GM23338 (cell line): ENCODE data around the gene SDR39U1. TPM values are rescaled to one million over a fixed set of nuclear protein-coding genes. Genes with fewer than 3 reads are reported as not detected.

ENCODE experiments used
- ATAC-seq: fragments of 200-7000 bp; cut with Tn5 transposase; 3 replicates; pipeline ENCODE4 v1.9.1; 2020
- DNase-seq: peaks from one replicate; pipeline ENCODE4 v3.0.0-alpha.2; 2015; ENCODE audit warnings: low spot score
- H2AFZ ChIP-seq: fragments of 200-600 bp; sonication (generic); 2 replicates; pipeline ENCODE4 v1.8.0; 2016; ENCODE audit warnings: antibody characterized with exemption, mild to moderate bottlenecking, moderate library complexity
- H3F3A ChIP-seq: fragments of 200-600 bp; sonication (generic); replicated peaks from 2 replicates; pipeline ENCODE4 v1.8.0; 2017; ENCODE audit warnings: antibody characterized with exemption, mixed run types, low read depth
- H3K27ac ChIP-seq: fragments of 200-600 bp; sonication (generic); 2 replicates; pipeline ENCODE4 v1.6.1; 2016; ENCODE audit warnings: low read depth
- H3K27me3 ChIP-seq: fragments of 200-600 bp; sonication (generic); 2 replicates; pipeline ENCODE4 v1.8.0; 2016; ENCODE audit warnings: mild to moderate bottlenecking, mixed run types, moderate library complexity; ENCODE audit not compliant: insufficient read depth
- H3K36me3 ChIP-seq: fragments of 200-600 bp; sonication (generic); 2 replicates; pipeline ENCODE4 v1.8.0; 2016; ENCODE audit warnings: mild to moderate bottlenecking; ENCODE audit not compliant: insufficient read depth
- H3K4me1 ChIP-seq: fragments of 200-600 bp; sonication (generic); 2 replicates; pipeline ENCODE4 v1.8.0; 2016; ENCODE audit warnings: mild to moderate bottlenecking, moderate library complexity; ENCODE audit not compliant: insufficient read depth
- H3K4me2 ChIP-seq: fragments of 200-600 bp; sonication (generic); 2 replicates; pipeline ENCODE4 v1.7.1; 2017; ENCODE audit warnings: mixed run types
- H3K4me3 ChIP-seq: fragments of 200-600 bp; sonication (generic); 2 replicates; pipeline ENCODE4 v1.6.1; 2016; ENCODE audit warnings: mixed run types
- H3K79me2 ChIP-seq: fragments of 200-600 bp; sonication (generic); replicated peaks from 2 replicates; pipeline ENCODE4 v1.8.0; 2017; ENCODE audit warnings: mild to moderate bottlenecking; ENCODE audit not compliant: insufficient read depth
- H3K9me2 ChIP-seq: fragments of 200-600 bp; sonication (generic); 2 replicates; pipeline ENCODE4 v1.8.0; 2017; ENCODE audit not compliant: insufficient read depth
- H4K20me1 ChIP-seq: fragments of 200-600 bp; sonication (generic); replicated peaks from 2 replicates; pipeline ENCODE4 v1.8.0; 2017; ENCODE audit warnings: mild to moderate bottlenecking; ENCODE audit not compliant: insufficient read depth
- H3K27ac Mint-ChIP-seq: 2 replicates; pipeline ENCODE4 v1.8.0; 2020; ENCODE audit warnings: inconsistent platforms, mild to moderate bottlenecking, moderate library complexity, mixed read lengths
- H3K27me3 Mint-ChIP-seq: 3 replicates; pipeline ENCODE4 v1.8.0; 2022; ENCODE audit warnings: low read depth, mild to moderate bottlenecking, moderate library complexity, mixed read lengths, inconsistent platforms; ENCODE audit not compliant: insufficient read depth, poor library complexity
- H3K36me3 Mint-ChIP-seq: 3 replicates; pipeline ENCODE4 v1.8.0; 2021; ENCODE audit warnings: low read depth, mild to moderate bottlenecking, inconsistent platforms, moderate library complexity, mixed read lengths
- H3K4me1 Mint-ChIP-seq: 3 replicates; pipeline ENCODE4 v1.8.0; 2020; ENCODE audit warnings: mild to moderate bottlenecking, inconsistent platforms, mixed read lengths
- H3K4me3 Mint-ChIP-seq: 3 replicates; pipeline ENCODE4 v1.8.0; 2021; ENCODE audit warnings: moderate library complexity, mild to moderate bottlenecking, inconsistent platforms, mixed read lengths
- H3K9me3 Mint-ChIP-seq: 3 replicates; pipeline ENCODE4 v1.8.0; 2020; ENCODE audit warnings: moderate library complexity, mild to moderate bottlenecking, inconsistent platforms, mixed read lengths
- CREB1 ChIP-seq: fragments of 250-450 bp; sonication (Bioruptor Pico); IDR thresholded peaks from 2 replicates; pipeline ENCODE4 v1.5.0; 2020; ENCODE audit warnings: low read depth, mild to moderate bottlenecking, moderate library complexity
- JUNB ChIP-seq: IDR thresholded peaks from one replicate; pipeline ENCODE4 v1.6.1; 2016; ENCODE audit warnings: antibody characterized with exemption; ENCODE audit not compliant: unreplicated experiment
- ZNF114 ChIP-seq: fragments of 250-450 bp; sonication (Bioruptor Pico); IDR thresholded peaks from 2 replicates; pipeline ENCODE4 v1.5.0; 2020; ENCODE audit warnings: mild to moderate bottlenecking, moderate library complexity
- polyA plus RNA-seq: library from polyadenylated mRNA; unstranded; fragments of >200 nt; fragmentation: Nextera tagmentation; extraction: Ambion mirVana; gene quantifications from 2 replicates; pipeline ENCODE4 v1.2.1, GENCODE V29; 2016
- total RNA-seq: library from RNA; depleted of rRNA; stranded (reverse); fragments of >200 nt; shearing (Covaris generic); gene quantifications from 2 replicates; pipeline ENCODE4 v1.2.3, GENCODE V29; 2014
- TF ChIP-seq, protein P1 (sequence below), 2 experiments: fragments of 200-600 bp in 1 of 2; sonication (generic) in 1 of 2; conservative IDR thresholded peaks; 2 replicates each; pipeline versions ENCODE4 v1.5.1 to v1.6.1; 2016 to 2017; ENCODE audit warnings: antibody characterized with exemption in 2 of 2, low read depth in 2 of 2, mild to moderate bottlenecking in 2 of 2, moderate library complexity in 1 of 2
- TF ChIP-seq, protein P2 (sequence below): IDR thresholded peaks from 2 replicates; pipeline ENCODE4 v1.6.1; 2016; ENCODE audit warnings: antibody characterized with exemption
- TF ChIP-seq, protein P3 (sequence below): fragments of 250-450 bp; sonication (Bioruptor Pico); IDR thresholded peaks from 2 replicates; pipeline ENCODE4 v1.5.0; 2020; ENCODE audit warnings: mild to moderate bottlenecking, moderate library complexity
- TF ChIP-seq, protein P4 (sequence below): IDR thresholded peaks from one replicate; pipeline ENCODE4 v1.6.1; 2018; ENCODE audit warnings: antibody characterized with exemption; ENCODE audit not compliant: unreplicated experiment

SDR39U1 gene
- total and polyA plus RNA-seq, 2 experiments from 2014 or later, result 22.9 to 66.5 TPM

DNA sequence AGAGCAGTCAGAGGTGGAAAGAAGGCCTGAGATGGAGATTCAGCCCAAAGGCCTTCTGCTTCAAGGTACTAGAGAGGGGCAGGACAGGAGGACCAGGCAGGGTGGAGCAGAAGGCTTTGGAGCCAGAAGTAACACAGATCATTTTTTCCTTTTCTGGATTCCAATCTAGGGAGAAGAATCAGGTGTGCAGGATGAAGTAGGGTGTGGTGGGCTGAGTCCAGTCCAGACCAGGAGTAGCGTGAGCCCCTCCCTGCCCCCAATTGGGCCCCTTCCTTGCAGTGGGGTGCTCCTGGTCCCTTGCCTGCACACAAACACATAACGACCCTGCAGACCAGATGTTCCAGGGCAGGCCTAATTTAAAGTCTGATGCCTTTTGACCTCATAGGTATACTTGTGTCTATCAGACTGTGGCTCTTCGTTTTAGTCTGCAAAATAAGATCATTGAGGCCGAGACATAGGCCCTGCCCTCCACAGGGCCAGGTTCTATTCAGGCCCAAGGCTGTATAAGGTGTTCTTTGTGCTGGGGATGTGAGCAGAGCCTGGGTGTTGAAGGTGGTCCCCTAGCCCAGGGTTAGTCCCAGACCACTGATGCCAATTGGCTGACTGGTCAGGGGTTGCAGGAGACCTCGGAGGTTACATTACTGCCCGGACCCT is 44.8 kb downstream of the SDR39U1 start (continued):
- TF ChIP-seq, protein P1, sequence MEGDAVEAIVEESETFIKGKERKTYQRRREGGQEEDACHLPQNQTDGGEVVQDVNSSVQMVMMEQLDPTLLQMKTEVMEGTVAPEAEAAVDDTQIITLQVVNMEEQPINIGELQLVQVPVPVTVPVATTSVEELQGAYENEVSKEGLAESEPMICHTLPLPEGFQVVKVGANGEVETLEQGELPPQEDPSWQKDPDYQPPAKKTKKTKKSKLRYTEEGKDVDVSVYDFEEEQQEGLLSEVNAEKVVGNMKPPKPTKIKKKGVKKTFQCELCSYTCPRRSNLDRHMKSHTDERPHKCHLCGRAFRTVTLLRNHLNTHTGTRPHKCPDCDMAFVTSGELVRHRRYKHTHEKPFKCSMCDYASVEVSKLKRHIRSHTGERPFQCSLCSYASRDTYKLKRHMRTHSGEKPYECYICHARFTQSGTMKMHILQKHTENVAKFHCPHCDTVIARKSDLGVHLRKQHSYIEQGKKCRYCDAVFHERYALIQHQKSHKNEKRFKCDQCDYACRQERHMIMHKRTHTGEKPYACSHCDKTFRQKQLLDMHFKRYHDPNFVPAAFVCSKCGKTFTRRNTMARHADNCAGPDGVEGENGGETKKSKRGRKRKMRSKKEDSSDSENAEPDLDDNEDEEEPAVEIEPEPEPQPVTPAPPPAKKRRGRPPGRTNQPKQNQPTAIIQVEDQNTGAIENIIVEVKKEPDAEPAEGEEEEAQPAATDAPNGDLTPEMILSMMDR (conservative IDR thresholded peaks at IDR 0.05; ENCODE audit: low read depth in 2 of 2), result no peak
- TF ChIP-seq, protein P2, sequence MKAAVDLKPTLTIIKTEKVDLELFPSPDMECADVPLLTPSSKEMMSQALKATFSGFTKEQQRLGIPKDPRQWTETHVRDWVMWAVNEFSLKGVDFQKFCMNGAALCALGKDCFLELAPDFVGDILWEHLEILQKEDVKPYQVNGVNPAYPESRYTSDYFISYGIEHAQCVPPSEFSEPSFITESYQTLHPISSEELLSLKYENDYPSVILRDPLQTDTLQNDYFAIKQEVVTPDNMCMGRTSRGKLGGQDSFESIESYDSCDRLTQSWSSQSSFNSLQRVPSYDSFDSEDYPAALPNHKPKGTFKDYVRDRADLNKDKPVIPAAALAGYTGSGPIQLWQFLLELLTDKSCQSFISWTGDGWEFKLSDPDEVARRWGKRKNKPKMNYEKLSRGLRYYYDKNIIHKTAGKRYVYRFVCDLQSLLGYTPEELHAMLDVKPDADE, result no peak

DNA sequence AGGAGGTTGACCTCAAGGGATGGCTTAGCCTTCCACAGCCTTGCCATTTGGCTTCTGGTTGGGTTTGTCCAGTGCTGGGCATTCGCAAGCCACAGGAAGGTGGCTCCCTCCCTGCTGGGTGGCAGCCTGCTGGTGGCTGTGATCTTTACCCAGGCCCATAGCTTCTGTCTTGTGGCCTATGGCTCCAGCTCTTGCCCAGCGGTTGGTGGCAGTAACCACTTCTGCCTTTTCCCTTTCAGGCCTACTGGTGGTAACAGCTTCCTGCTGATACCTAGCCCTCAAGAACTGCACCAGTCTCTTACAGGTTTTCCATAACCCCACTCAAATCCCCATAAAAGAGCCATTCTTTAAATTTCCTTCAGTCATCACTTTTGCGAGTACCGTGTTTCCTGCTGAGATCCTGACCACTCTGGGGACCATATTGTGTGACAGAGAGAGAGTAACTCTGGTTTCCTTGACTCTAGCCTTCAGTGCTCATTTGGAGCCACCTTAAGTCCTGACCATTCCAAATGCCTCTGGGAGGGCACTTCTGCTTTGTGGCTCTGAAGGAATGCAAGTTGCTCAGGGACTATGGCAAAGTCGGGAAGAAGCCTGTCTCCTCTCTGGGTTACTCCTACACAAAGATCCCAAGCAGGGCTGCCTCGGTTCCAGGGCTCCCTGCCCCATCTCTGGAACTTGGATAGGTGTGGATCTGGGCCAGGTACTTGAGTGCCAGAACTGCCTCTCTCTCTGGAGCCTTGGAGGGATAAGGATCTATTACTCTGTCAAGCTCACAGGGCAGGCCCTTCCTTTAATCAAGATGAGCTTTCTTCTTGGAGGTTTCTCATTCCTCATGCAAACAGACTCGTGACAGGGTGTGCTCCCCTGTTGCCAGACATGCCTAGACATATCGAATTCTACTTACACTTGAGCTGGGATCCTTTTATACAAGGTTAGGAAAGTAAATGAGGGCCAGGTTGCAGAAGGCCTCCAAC is 46.7 kb downstream of the SDR39U1 start:
- Histone ChIP-seq H3K79me2 (no peaks in the 10 kb centered on the region), H3K27ac (no peak overlapping the region), H3F3A (no peaks in the 10 kb centered on the region), H4K20me1 (no peaks in the 10 kb centered on the region; the same call in 1 of the 2 replicates), H3K4me1 (peaks cover 24% of the 10 kb centered on the region; the same call in 1 of the 2 replicates), H3K27me3 (peaks cover 18% of the 10 kb centered on the region; the same call in 1 of the 2 replicates), H3K4me3 (no peak overlapping the region), H2AFZ (peak overlapping the region; percentile 43; the same call in 1 of the 2 replicates), H3K36me3 (no peaks in the 10 kb centered on the region), H3K9me2 (no peaks in the 10 kb centered on the region), H3K4me2 (no peak overlapping the region)
- H3K4me3 Mint-ChIP-seq, result no peak overlapping the region
- peaks cover 12% of the 10 kb centered on the region for H3K27me3 Mint-ChIP-seq
- no peak for ATAC-seq
- peaks cover 43% of the 10 kb centered on the region for H3K4me1 Mint-ChIP-seq
- H3K9me3 Mint-ChIP-seq, result no peaks in the 10 kb centered on the region
- no peak overlapping the region for H3K27ac Mint-ChIP-seq
- DNase-seq, result no peak
- no peaks in the 10 kb centered on the region for H3K36me3 Mint-ChIP-seq
- TF ChIP-seq, protein P2, result no peak
- TF ChIP-seq, protein P3, sequence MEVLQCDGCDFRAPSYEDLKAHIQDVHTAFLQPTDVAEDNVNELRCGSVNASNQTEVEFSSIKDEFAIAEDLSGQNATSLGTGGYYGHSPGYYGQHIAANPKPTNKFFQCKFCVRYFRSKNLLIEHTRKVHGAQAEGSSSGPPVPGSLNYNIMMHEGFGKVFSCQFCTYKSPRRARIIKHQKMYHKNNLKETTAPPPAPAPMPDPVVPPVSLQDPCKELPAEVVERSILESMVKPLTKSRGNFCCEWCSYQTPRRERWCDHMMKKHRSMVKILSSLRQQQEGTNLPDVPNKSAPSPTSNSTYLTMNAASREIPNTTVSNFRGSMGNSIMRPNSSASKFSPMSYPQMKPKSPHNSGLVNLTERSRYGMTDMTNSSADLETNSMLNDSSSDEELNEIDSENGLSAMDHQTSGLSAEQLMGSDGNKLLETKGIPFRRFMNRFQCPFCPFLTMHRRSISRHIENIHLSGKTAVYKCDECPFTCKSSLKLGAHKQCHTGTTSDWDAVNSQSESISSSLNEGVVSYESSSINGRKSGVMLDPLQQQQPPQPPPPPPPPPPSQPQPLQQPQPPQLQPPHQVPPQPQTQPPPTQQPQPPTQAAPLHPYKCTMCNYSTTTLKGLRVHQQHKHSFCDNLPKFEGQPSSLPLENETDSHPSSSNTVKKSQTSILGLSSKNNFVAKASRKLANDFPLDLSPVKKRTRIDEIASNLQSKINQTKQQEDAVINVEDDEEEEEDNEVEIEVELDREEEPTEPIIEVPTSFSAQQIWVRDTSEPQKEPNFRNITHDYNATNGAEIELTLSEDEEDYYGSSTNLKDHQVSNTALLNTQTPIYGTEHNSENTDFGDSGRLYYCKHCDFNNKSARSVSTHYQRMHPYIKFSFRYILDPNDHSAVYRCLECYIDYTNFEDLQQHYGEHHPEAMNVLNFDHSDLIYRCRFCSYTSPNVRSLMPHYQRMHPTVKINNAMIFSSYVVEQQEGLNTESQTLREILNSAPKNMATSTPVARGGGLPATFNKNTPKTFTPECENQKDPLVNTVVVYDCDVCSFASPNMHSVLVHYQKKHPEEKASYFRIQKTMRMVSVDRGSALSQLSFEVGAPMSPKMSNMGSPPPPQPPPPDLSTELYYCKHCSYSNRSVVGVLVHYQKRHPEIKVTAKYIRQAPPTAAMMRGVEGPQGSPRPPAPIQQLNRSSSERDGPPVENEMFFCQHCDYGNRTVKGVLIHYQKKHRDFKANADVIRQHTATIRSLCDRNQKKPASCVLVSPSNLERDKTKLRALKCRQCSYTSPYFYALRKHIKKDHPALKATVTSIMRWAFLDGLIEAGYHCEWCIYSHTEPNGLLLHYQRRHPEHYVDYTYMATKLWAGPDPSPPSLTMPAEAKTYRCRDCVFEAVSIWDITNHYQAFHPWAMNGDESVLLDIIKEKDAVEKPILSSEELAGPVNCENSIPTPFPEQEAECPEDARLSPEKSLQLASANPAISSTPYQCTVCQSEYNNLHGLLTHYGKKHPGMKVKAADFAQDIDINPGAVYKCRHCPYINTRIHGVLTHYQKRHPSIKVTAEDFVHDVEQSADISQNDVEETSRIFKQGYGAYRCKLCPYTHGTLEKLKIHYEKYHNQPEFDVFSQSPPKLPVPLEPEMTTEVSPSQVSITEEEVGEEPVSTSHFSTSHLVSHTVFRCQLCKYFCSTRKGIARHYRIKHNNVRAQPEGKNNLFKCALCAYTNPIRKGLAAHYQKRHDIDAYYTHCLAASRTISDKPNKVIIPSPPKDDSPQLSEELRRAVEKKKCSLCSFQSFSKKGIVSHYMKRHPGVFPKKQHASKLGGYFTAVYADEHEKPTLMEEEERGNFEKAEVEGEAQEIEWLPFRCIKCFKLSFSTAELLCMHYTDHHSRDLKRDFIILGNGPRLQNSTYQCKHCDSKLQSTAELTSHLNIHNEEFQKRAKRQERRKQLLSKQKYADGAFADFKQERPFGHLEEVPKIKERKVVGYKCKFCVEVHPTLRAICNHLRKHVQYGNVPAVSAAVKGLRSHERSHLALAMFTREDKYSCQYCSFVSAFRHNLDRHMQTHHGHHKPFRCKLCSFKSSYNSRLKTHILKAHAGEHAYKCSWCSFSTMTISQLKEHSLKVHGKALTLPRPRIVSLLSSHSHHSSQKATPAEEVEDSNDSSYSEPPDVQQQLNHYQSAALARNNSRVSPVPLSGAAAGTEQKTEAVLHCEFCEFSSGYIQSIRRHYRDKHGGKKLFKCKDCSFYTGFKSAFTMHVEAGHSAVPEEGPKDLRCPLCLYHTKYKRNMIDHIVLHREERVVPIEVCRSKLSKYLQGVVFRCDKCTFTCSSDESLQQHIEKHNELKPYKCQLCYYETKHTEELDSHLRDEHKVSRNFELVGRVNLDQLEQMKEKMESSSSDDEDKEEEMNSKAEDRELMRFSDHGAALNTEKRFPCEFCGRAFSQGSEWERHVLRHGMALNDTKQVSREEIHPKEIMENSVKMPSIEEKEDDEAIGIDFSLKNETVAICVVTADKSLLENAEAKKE (CRISPR knock-in tag), result no peak
- TF ChIP-seq ZNF114 (CRISPR knock-in tag) (no peak), CREB1 (CRISPR knock-in tag) (no peak), JUNB (no peak)
- TF ChIP-seq, protein P4, sequence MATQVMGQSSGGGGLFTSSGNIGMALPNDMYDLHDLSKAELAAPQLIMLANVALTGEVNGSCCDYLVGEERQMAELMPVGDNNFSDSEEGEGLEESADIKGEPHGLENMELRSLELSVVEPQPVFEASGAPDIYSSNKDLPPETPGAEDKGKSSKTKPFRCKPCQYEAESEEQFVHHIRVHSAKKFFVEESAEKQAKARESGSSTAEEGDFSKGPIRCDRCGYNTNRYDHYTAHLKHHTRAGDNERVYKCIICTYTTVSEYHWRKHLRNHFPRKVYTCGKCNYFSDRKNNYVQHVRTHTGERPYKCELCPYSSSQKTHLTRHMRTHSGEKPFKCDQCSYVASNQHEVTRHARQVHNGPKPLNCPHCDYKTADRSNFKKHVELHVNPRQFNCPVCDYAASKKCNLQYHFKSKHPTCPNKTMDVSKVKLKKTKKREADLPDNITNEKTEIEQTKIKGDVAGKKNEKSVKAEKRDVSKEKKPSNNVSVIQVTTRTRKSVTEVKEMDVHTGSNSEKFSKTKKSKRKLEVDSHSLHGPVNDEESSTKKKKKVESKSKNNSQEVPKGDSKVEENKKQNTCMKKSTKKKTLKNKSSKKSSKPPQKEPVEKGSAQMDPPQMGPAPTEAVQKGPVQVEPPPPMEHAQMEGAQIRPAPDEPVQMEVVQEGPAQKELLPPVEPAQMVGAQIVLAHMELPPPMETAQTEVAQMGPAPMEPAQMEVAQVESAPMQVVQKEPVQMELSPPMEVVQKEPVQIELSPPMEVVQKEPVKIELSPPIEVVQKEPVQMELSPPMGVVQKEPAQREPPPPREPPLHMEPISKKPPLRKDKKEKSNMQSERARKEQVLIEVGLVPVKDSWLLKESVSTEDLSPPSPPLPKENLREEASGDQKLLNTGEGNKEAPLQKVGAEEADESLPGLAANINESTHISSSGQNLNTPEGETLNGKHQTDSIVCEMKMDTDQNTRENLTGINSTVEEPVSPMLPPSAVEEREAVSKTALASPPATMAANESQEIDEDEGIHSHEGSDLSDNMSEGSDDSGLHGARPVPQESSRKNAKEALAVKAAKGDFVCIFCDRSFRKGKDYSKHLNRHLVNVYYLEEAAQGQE, result no peak
